CD4-positive, alpha-beta T cell (primary cell): ENCODE results near the gene BARX1. TPM values are rescaled to one million over a fixed set of nuclear protein-coding genes. Genes with fewer than 3 reads are reported as not detected.

Source experiments
- ATAC-seq: fragments of 200-7000 bp; cut with Tn5 transposase; one replicate; pipeline ENCODE4 v1.10.0; 2022; ENCODE audit warnings: mild to moderate bottlenecking; ENCODE audit not compliant: poor library complexity
- CTCF ChIA-PET: fragments of 350-600 bp; sonication (Branson Sonifier 250); formaldehyde crosslinking; loops from one replicate; lab custom pipeline; 2021; ENCODE audit warnings: antibody characterized with exemption, inconsistent platforms; lab: Charles Lee
- POLR2A ChIA-PET: fragments of 350-600 bp; sonication (Branson Sonifier 250); formaldehyde crosslinking; loops from one replicate; lab custom pipeline; 2021; ENCODE audit warnings: antibody characterized with exemption, inconsistent platforms; lab: Charles Lee
- DNase-seq, 14 experiments: peaks; one replicate each; pipeline ENCODE4 v3.0.0-alpha.2; 2013 to 2020; ENCODE audit warnings: mixed read lengths in 2 of 14
- H3K27ac ChIP-seq, 2 donors: one replicate each; pipeline versions ENCODE4 v1.5.1 to v1.7.0; 2013; ENCODE audit warnings: low read length in 2 of 2, low read depth in 1 of 2, mild to moderate bottlenecking in 1 of 2
- H3K27me3 ChIP-seq, 2 experiments: 1 replicate in 1 of 2; 2 replicates in 1 of 2; pipeline versions ENCODE4 v1.6.1 to v1.7.0; 2013; ENCODE audit warnings: low read length in 2 of 2, control low read depth in 1 of 2, mild to moderate bottlenecking in 1 of 2, moderate library complexity in 1 of 2; ENCODE audit not compliant: insufficient read depth in 2 of 2, control insufficient read depth in 1 of 2
- H3K36me3 ChIP-seq: one replicate; pipeline ENCODE4 v1.6.1; 2013; ENCODE audit warnings: low read length, control low read depth; ENCODE audit not compliant: insufficient read depth
- H3K4me1 ChIP-seq: one replicate; pipeline ENCODE4 v1.6.1; 2013; ENCODE audit warnings: low read length, control low read depth; ENCODE audit not compliant: insufficient read depth
- H3K4me3 ChIP-seq: one replicate; pipeline ENCODE4 v1.5.1; 2013; ENCODE audit warnings: mild to moderate bottlenecking, low read length, moderate library complexity
- H3K9me3 ChIP-seq, 2 experiments: 1 replicate in 1 of 2; 2 replicates in 1 of 2; pipeline versions ENCODE4 v1.6.1 to v1.7.0; 2013; ENCODE audit warnings: low read length in 2 of 2, mild to moderate bottlenecking in 2 of 2, control low read depth in 1 of 2, moderate library complexity in 1 of 2; ENCODE audit not compliant: control insufficient read depth in 1 of 2, insufficient read depth in 1 of 2
- H3K27ac Mint-ChIP-seq: one replicate; pipeline ENCODE4 v1.8.0; 2020; ENCODE audit warnings: mixed read lengths
- H3K27me3 Mint-ChIP-seq: one replicate; pipeline ENCODE4 v1.8.0; 2021; ENCODE audit warnings: mixed read lengths
- H3K36me3 Mint-ChIP-seq: one replicate; pipeline ENCODE4 v1.8.0; 2021; ENCODE audit warnings: low read depth, mixed read lengths
- H3K4me1 Mint-ChIP-seq: one replicate; pipeline ENCODE4 v1.8.0; 2021; ENCODE audit warnings: low read depth, mixed read lengths
- H3K4me3 Mint-ChIP-seq: one replicate; pipeline ENCODE4 v1.8.0; 2020; ENCODE audit warnings: mild to moderate bottlenecking, mixed read lengths
- H3K9me3 Mint-ChIP-seq: one replicate; pipeline ENCODE4 v1.8.0; 2020; ENCODE audit warnings: mixed read lengths
- CTCF ChIP-seq: fragments of 200-600 bp; IDR thresholded peaks from one replicate; pipeline ENCODE4 v1.8.0; 2022; ENCODE audit warnings: antibody characterized with exemption, mild to moderate bottlenecking
- intact Hi-C, 2 experiments: fragments of 100-400 bp; cut with DNase I in 1 of 2; cut with micrococcal nuclease in 1 of 2; formaldehyde crosslinking; loops; one replicate each; pipeline versions ENCODE4 v1.15.1 to v1.9.0; 2023 to 2025; cut with DNase I, micrococcal nuclease
- total RNA-seq, 174 experiments: library from RNA in 2 of 174; stranded (reverse) in 2 of 174; gene quantifications; one replicate each; pipeline ENCODE4 v1.2.3 and lab custom pipeline; 2021 to 2026

Gene BARX1
- total RNA-seq, 2 experiments from 2014 or later, result 0.17 to 0.33 TPM

DNA sequence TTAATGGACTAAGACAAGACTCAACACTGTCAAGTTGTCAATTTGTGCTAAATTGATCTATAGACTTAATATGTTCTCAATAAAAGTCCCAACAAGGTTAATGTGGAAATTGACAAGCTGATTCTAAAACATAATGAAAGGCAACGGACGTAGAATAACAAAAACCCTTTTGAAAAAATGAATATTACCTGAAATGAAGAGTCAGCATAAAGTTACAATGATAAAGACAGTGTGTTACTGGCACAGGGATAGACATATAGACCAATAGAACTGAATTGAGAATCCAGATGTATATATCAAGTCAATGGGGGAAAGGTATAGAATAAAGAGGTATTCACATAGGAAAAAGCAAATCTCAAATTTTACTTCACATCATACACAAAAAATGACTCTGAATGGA is 37.7 kb upstream of the BARX1 start:
- H3K4me1 Mint-ChIP-seq, result no peaks in the 10 kb centered on the region
- no peaks in the 10 kb centered on the region for H3K36me3 ChIP-seq
- no peak overlapping the region for H3K4me3 ChIP-seq
- ChIA-PET POLR2A (no interaction called here), CTCF (no interaction called here)
- H3K4me1 ChIP-seq, result no peaks in the 10 kb centered on the region
- H3K27me3 ChIP-seq, result peaks cover 0 to under 1% of the 10 kb centered on the region in 2 experiments
- H3K27me3 Mint-ChIP-seq, result peaks cover 43% of the 10 kb centered on the region
- no peak overlapping the region for H3K27ac Mint-ChIP-seq
- H3K4me3 Mint-ChIP-seq, result no peak overlapping the region
- peaks cover 15% of the 10 kb centered on the region for H3K9me3 Mint-ChIP-seq
- no peak for TF ChIP-seq CTCF
- ATAC-seq, result no peak
- DNase-seq, result no peak
- intact Hi-C loops, result no loop called here
- H3K36me3 Mint-ChIP-seq, result no peaks in the 10 kb centered on the region
- H3K27ac ChIP-seq, result no peak overlapping the region
- H3K9me3 ChIP-seq, result no peaks in the 10 kb centered on the region

DNA sequence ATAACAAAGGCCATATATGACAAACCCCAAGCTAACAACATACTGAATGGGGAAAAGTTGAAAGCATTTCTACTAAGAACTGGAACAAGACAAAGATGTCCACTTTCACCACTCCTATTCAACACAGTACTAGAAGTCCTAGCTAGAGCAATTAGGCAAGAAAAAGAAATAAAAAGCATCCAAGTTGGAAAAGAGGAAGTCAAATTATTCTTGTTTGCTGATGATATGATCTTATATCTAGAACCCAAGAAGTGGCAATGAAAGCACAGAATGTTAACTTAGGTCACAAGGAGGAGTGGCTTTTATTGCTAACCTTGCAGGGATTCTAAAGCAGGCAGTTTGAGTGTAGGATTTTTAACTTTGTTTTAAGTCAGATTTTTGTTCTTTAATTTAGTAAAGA is 35.3 kb upstream of the BARX1 start:
- ChIA-PET POLR2A (no interaction called here), CTCF (no interaction called here)
- Mint-ChIP-seq H3K9me3 (peaks cover 22% of the 10 kb centered on the region), H3K4me3 (no peak overlapping the region), H3K36me3 (peaks cover 7% of the 10 kb centered on the region), H3K27me3 (peaks cover 56% of the 10 kb centered on the region), H3K27ac (no peak overlapping the region), H3K4me1 (no peaks in the 10 kb centered on the region)
- no peaks in the 10 kb centered on the region for H3K36me3 ChIP-seq
- intact Hi-C loops, result no loop called here
- H3K4me1 ChIP-seq, result no peaks in the 10 kb centered on the region
- no peak for TF ChIP-seq CTCF
- no peak overlapping the region for H3K4me3 ChIP-seq
- ATAC-seq (no peak), DNase-seq (no peak)
- H3K27ac ChIP-seq, result no peak overlapping the region
- H3K9me3 ChIP-seq, result peaks cover 0 to 17% of the 10 kb centered on the region in 2 experiments
- peaks cover 0 to 7% of the 10 kb centered on the region in 2 experiments for H3K27me3 ChIP-seq

DNA sequence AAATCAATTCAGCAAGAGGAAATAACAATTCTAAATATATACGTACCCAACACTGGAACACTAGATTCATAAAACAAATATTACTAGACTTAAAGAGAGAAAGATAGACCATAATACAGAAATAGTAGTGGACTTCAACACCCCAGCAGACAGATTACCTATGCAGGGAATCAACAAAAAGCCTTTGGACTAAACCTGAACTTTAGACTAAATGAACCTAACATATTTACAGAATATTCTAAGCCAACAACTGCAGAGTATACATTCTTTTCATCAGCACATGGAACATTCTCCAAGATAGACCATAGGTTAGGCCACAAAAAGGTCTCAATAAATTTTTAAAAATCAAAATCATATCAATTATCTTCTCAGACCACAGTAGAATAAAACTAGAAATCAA is 32.9 kb upstream of the BARX1 start:
- H3K27me3 ChIP-seq, result peaks cover 0 to 7% of the 10 kb centered on the region in 2 experiments
- no peak for ATAC-seq
- H3K4me1 Mint-ChIP-seq, result no peaks in the 10 kb centered on the region
- H3K4me1 ChIP-seq, result no peaks in the 10 kb centered on the region
- H3K36me3 ChIP-seq, result no peaks in the 10 kb centered on the region
- ChIA-PET CTCF (no interaction called here), POLR2A (no interaction called here)
- H3K27me3 Mint-ChIP-seq, result peaks cover 46% of the 10 kb centered on the region
- peaks cover 7% of the 10 kb centered on the region for H3K36me3 Mint-ChIP-seq
- no peak overlapping the region for H3K27ac ChIP-seq
- no peak overlapping the region for H3K4me3 Mint-ChIP-seq
- peaks cover 23% of the 10 kb centered on the region for H3K9me3 Mint-ChIP-seq
- peaks cover 0 to 25% of the 10 kb centered on the region in 2 experiments for H3K9me3 ChIP-seq
- no peak for TF ChIP-seq CTCF
- no peak for DNase-seq
- H3K27ac Mint-ChIP-seq, result no peak overlapping the region
- intact Hi-C loops, result no loop called here
- no peak overlapping the region for H3K4me3 ChIP-seq
